Measurements from ENCODE around the gene PARD3.

PARD3 gene

DNA sequence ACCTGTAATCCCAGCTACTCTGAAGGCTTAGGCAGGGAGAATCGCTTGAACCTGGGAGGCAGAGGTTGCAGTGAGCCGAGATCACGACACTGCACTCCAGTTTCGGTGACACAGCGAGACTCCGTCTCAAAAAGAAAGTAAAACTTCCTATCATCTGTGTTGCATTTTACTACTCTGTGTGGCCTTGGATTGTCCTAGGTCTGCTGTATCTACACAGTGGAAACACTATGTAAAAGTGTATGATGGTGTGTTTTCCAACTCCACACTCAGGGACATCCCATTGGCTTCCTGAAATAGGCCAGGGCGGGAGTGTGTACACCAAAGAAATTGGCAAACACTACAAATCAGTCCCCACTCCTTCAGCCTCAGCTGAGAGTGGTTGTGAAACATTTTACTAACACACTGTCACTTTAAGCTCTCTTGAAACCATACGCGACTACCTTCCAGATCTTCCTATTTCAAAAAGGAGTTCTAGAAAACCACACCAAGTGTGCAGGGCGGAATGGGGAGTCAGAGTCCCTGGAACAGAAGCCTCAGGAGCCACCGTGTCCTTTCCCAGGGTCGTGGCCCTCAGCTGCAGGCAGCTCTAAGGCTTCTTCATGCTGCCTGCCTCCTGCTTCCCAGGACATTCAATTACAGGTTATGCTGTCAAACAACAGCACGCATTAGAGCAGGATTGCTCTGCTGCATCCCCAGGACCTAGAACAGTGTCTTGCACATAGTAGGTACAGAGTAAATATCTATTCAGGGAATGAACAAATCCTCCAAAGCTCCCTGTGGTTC, 275.4 kb downstream of the PARD3 start:
- ChIA-PET POLR2A (no interaction called here), CTCF (interaction anchor here (0.7 kb wide), 1 partner anchor 208 kb away, joined by 3 read pairs; no protein-coding TSS in a partner anchor)
- no peak for TF ChIP-seq CTCF (IDR thresholded peaks at IDR 0.05; ENCODE audit: control extremely low read depth, extremely low read depth, low read depth, missing control alignments)
- no peak for DNase-seq (ENCODE audit: extremely low spot score)

GRCh38 chr10:34538281-34538829, 276.7 kb downstream of the PARD3 start:
- TF ChIP-seq CTCF (IDR thresholded peaks at IDR 0.05; ENCODE audit: control extremely low read depth, extremely low read depth, low read depth, missing control alignments) = no peak
- CTCF ChIA-PET = interaction anchor here (1.5 to 2.0 kb wide), 2 partner anchors 16 to 100 kb away, joined by 4 to 9 read pairs; no protein-coding TSS in a partner anchor
- POLR2A ChIA-PET = no interaction called here
- DNase-seq (ENCODE audit: extremely low spot score) = peak; percentile 33

DNA sequence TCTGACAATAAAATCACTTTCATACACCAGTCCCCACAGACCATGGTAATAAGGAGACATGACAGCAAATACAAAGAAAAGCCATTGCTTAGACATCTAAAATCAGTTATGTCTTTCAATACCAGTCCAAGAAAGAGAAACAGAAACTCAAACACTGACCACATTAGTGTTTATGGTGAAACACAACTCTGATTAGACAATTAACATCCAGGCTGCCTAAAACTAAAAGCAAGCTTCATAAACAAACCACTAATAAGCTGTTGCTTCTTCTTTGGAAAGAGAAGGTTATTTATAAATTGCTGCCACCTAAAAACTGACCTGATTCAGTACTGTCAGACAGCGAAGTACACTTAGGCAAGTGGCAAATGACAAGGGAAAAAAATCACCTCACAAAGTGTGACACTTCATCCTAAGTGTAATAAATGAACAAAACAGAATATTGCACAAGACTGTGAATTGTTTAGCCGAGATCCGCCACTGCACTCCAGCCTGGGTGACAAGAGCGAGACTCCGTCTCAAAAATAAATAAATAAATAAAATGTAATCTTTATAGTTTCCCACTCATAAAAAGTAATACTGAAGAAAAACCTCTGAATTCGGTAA, 277.4 kb downstream of the PARD3 start:
- TF ChIP-seq CTCF (IDR thresholded peaks at IDR 0.05; ENCODE audit: control extremely low read depth, extremely low read depth, low read depth, missing control alignments) = no peak
- POLR2A ChIA-PET = no interaction called here
- CTCF ChIA-PET = interaction anchor here (1.5 to 2.0 kb wide), 2 partner anchors 15 to 101 kb away, joined by 4 to 9 read pairs; no protein-coding TSS in a partner anchor
- peak; percentile 46 for DNase-seq (ENCODE audit: extremely low spot score)

GRCh38 chr10:34535872-34536271, 279.2 kb downstream of the PARD3 start:
- TF ChIP-seq CTCF (IDR thresholded peaks at IDR 0.05; ENCODE audit: control extremely low read depth, extremely low read depth, low read depth, missing control alignments) = no peak
- ChIA-PET POLR2A (no interaction called here), CTCF (interaction anchor here (1.3 to 2.0 kb wide), 2 partner anchors 11 to 27 kb away, joined by 3 to 4 read pairs; no protein-coding TSS in a partner anchor)
- DNase-seq (ENCODE audit: extremely low spot score) = no peak

- CTCF ChIA-PET = no interaction called here
- DNase-seq (ENCODE audit: extremely low spot score) = no peak
- TF ChIP-seq CTCF (IDR thresholded peaks at IDR 0.05; ENCODE audit: control extremely low read depth, extremely low read depth, low read depth, missing control alignments) = no peak
- POLR2A ChIA-PET = no interaction called here
Measured at GRCh38 chr10:34530778-34531177, 284.3 kb downstream of the PARD3 start.

DNA sequence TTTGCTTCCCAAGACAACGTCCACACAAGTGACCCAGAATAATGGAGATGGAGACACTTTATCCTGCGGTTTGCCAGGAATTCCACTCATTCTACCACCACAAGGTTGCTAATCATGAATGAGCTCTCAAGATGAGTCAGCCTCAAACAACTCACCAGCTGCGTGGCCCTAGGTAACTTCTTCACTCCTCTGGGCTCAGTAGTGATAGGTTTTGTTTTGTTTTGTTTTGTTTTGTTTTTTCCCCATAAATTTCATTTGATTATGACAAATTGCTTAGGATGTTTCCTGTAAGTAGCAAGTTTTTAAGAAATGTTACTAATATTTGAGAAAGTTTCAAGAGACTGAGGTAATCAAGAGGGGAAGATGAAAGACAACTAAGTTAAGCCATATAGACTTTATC, 286.8 kb downstream of the PARD3 start:
- no peak for TF ChIP-seq CTCF (IDR thresholded peaks at IDR 0.05; ENCODE audit: control extremely low read depth, extremely low read depth, low read depth, missing control alignments)
- DNase-seq (ENCODE audit: extremely low spot score) = no peak
- ChIA-PET POLR2A (no interaction called here), CTCF (interaction anchor here (0.9 to 1.5 kb wide), 2 partner anchors 8 to 12 kb away, joined by 3 read pairs; no protein-coding TSS in a partner anchor)

All from GM10248 (cell line).